Astrocyte (in vitro differentiated cells and primary cell): ENCODE measurements around the gene KRTAP3-3. TPM values are rescaled to one million over a fixed set of nuclear protein-coding genes. Genes with fewer than 3 reads are reported as not detected.

Experiments used
- DNase-seq: peaks from one replicate; pipeline ENCODE4 v3.0.0-alpha.2; 2010; ENCODE audit warnings: low read depth
- FAIRE-seq: peaks from 2 replicates; lab custom pipeline; 2011; peaks lifted over from hg19 to GRCh38; lab: Jason Lieb, UNC
- H2AFZ ChIP-seq: 2 replicates; pipeline ENCODE4 v1.6.0; 2012; ENCODE audit warnings: low read depth, low read length, inconsistent platforms
- H3K27ac ChIP-seq: 2 replicates; pipeline ENCODE4 v1.5.1; 2011; ENCODE audit warnings: low read depth, low read length, inconsistent platforms
- H3K27me3 ChIP-seq: 2 replicates; pipeline ENCODE4 v1.6.0; 2011; ENCODE audit warnings: low read length, inconsistent platforms; ENCODE audit not compliant: insufficient read depth
- H3K36me3 ChIP-seq: 2 replicates; pipeline ENCODE4 v1.5.1; 2011; ENCODE audit warnings: low read length, inconsistent platforms; ENCODE audit not compliant: insufficient read depth
- H3K4me1 ChIP-seq: 2 replicates; pipeline ENCODE4 v1.5.1; 2011; ENCODE audit warnings: low read length, inconsistent platforms; ENCODE audit not compliant: insufficient read depth
- H3K4me2 ChIP-seq: 2 replicates; pipeline ENCODE4 v1.6.0; 2012; ENCODE audit warnings: low read length, inconsistent platforms
- H3K4me3 ChIP-seq: 2 replicates; pipeline ENCODE4 v1.5.1; 2011; ENCODE audit warnings: low read depth, mild to moderate bottlenecking, low read length, inconsistent platforms; ENCODE audit not compliant: insufficient read depth
- H3K79me2 ChIP-seq: 2 replicates; pipeline ENCODE4 v1.6.0; 2012; ENCODE audit warnings: mild to moderate bottlenecking, low read length, inconsistent platforms; ENCODE audit not compliant: insufficient read depth
- H3K9ac ChIP-seq: 2 replicates; pipeline ENCODE4 v1.6.0; 2012; ENCODE audit warnings: mild to moderate bottlenecking, low read length, inconsistent platforms
- H3K9me3 ChIP-seq: 2 replicates; pipeline ENCODE4 v1.5.1; 2012; ENCODE audit warnings: low read depth, mild to moderate bottlenecking, low read length, inconsistent platforms; ENCODE audit not compliant: insufficient read depth
- H4K20me1 ChIP-seq: 2 replicates; pipeline ENCODE4 v1.6.0; 2012; ENCODE audit warnings: low read length, inconsistent platforms; ENCODE audit not compliant: insufficient read depth
- H3K27ac Mint-ChIP-seq: one replicate; pipeline ENCODE4 v1.8.0; 2021; ENCODE audit warnings: mild to moderate bottlenecking, mixed read lengths; ENCODE audit not compliant: unreplicated experiment
- H3K27me3 Mint-ChIP-seq: one replicate; pipeline ENCODE4 v1.8.0; 2021; ENCODE audit warnings: low read depth, mixed read lengths; ENCODE audit not compliant: unreplicated experiment
- H3K36me3 Mint-ChIP-seq: one replicate; pipeline ENCODE4 v1.8.0; 2021; ENCODE audit warnings: low read depth, mixed read lengths; ENCODE audit not compliant: unreplicated experiment
- H3K4me1 Mint-ChIP-seq: one replicate; pipeline ENCODE4 v1.8.0; 2021; ENCODE audit warnings: low read depth, mixed read lengths; ENCODE audit not compliant: unreplicated experiment
- H3K4me3 Mint-ChIP-seq: one replicate; pipeline ENCODE4 v1.8.0; 2021; ENCODE audit warnings: mild to moderate bottlenecking, moderate library complexity, mixed read lengths; ENCODE audit not compliant: unreplicated experiment
- H3K9me3 Mint-ChIP-seq: one replicate; pipeline ENCODE4 v1.8.0; 2021; ENCODE audit warnings: mild to moderate bottlenecking, mixed read lengths; ENCODE audit not compliant: unreplicated experiment
- CTCF ChIP-seq: IDR thresholded peaks from 2 replicates; pipeline ENCODE4 v1.5.1; 2011; ENCODE audit warnings: low read depth, mild to moderate bottlenecking, inconsistent platforms, low read length, moderate library complexity; ENCODE audit not compliant: insufficient read depth
- EZH2 ChIP-seq: IDR thresholded peaks from 2 replicates; pipeline ENCODE4 v1.6.1; 2012; ENCODE audit warnings: mild to moderate bottlenecking, low read length, inconsistent platforms; ENCODE audit not compliant: insufficient read depth
- total RNA-seq: library from RNA; stranded (reverse); gene quantifications from 2 replicates; pipeline ENCODE4 v1.2.1, GENCODE V29; 2021

Gene KRTAP3-3
- total RNA-seq, 1 donor from 2014 or later: not detected

GRCh38 chr17:40961591-40961990 lies 32.4 kb downstream of the KRTAP3-3 start:
- H3K9ac ChIP-seq: no peak overlapping the region
- no peak for DNase-seq
- H3K27ac ChIP-seq: no peak overlapping the region
- H3K27me3 ChIP-seq: no peaks in the 10 kb centered on the region
- no peaks in the 10 kb centered on the region for H3K79me2 ChIP-seq
- H3K36me3 Mint-ChIP-seq: no peaks in the 10 kb centered on the region
- no peak for TF ChIP-seq EZH2
- TF ChIP-seq CTCF: no peak
- H3K4me3 ChIP-seq: no peak overlapping the region
- H4K20me1 ChIP-seq: no peaks in the 10 kb centered on the region
- no peaks in the 10 kb centered on the region for H3K9me3 ChIP-seq
- no peak overlapping the region for H3K27ac Mint-ChIP-seq
- peaks cover 18% of the 10 kb centered on the region for H3K4me1 ChIP-seq
- H3K27me3 Mint-ChIP-seq: no peaks in the 10 kb centered on the region
- FAIRE-seq: no peak
- no peak overlapping the region for H3K4me2 ChIP-seq
- no peaks in the 10 kb centered on the region for H3K36me3 ChIP-seq
- no peak overlapping the region for H2AFZ ChIP-seq
- peaks cover 21% of the 10 kb centered on the region for H3K4me1 Mint-ChIP-seq
- H3K9me3 Mint-ChIP-seq: peaks cover 8% of the 10 kb centered on the region
- H3K4me3 Mint-ChIP-seq: no peak overlapping the region

- Histone ChIP-seq H4K20me1 (no peaks in the 10 kb centered on the region), H3K4me2 (no peak overlapping the region), H3K36me3 (no peaks in the 10 kb centered on the region), H2AFZ (no peak overlapping the region), H3K27ac (no peak overlapping the region), H3K9ac (no peak overlapping the region), H3K79me2 (no peaks in the 10 kb centered on the region), H3K4me1 (peaks cover 25% of the 10 kb centered on the region), H3K27me3 (no peaks in the 10 kb centered on the region), H3K4me3 (no peak overlapping the region), H3K9me3 (no peaks in the 10 kb centered on the region)
- Mint-ChIP-seq H3K4me1 (peaks cover 31% of the 10 kb centered on the region), H3K9me3 (peaks cover 4% of the 10 kb centered on the region), H3K27me3 (no peaks in the 10 kb centered on the region), H3K27ac (no peak overlapping the region), H3K36me3 (no peaks in the 10 kb centered on the region), H3K4me3 (no peak overlapping the region)
- FAIRE-seq: peak; percentile 54
- no peak for TF ChIP-seq EZH2
- no peak for TF ChIP-seq CTCF
- no peak for DNase-seq
Measured at GRCh38 chr17:40960144-40960543, 33.8 kb downstream of the KRTAP3-3 start.

GRCh38 chr17:40958086-40958953 lies 35.6 kb downstream of the KRTAP3-3 start:
- no peak overlapping the region for H3K4me2 ChIP-seq

More at GRCh38 chr17:40958086-40958953, 35.6 kb downstream of the KRTAP3-3 start:
- peaks cover 41% of the 10 kb centered on the region for H3K4me1 ChIP-seq
- Mint-ChIP-seq H3K4me1 (peaks cover 41% of the 10 kb centered on the region), H3K27me3 (no peaks in the 10 kb centered on the region), H3K27ac (no peak overlapping the region), H3K4me3 (no peak overlapping the region), H3K9me3 (peaks cover 2% of the 10 kb centered on the region), H3K36me3 (no peaks in the 10 kb centered on the region)
- peak overlapping the region; percentile 92 for H3K27ac ChIP-seq
- H3K9ac ChIP-seq: peak overlapping the region; percentile 73
- no peaks in the 10 kb centered on the region for H3K79me2 ChIP-seq
- no peak for FAIRE-seq
- H3K9me3 ChIP-seq: no peaks in the 10 kb centered on the region
- TF ChIP-seq EZH2 (no peak), CTCF (no peak)
- H3K36me3 ChIP-seq: no peaks in the 10 kb centered on the region
- no peak overlapping the region for H2AFZ ChIP-seq
- no peak for DNase-seq
- no peak overlapping the region for H3K4me3 ChIP-seq
- no peaks in the 10 kb centered on the region for H4K20me1 ChIP-seq
- H3K27me3 ChIP-seq: no peaks in the 10 kb centered on the region
